B cell (primary cell): ENCODE results near the gene FGF11. TPM values are rescaled to one million over a fixed set of nuclear protein-coding genes. Genes with fewer than 3 reads are reported as not detected.

Experiments used
- ATAC-seq: fragments of 200-7000 bp; cut with Tn5 transposase; one replicate; pipeline ENCODE4 v1.10.0; 2021; ENCODE audit warnings: low read depth, mild to moderate bottlenecking, moderate number of reproducible peaks, moderate library complexity
- CTCF ChIA-PET: fragments of 350-600 bp; sonication (Branson Sonifier 250); formaldehyde crosslinking; loops from one replicate; lab custom pipeline; 2021; ENCODE audit warnings: antibody characterized with exemption, inconsistent platforms; lab: Charles Lee
- POLR2A ChIA-PET: fragments of 350-600 bp; sonication (Branson Sonifier 250); formaldehyde crosslinking; loops from one replicate; lab custom pipeline; 2021; ENCODE audit warnings: antibody characterized with exemption; lab: Charles Lee
- DNase-seq: peaks from one replicate; pipeline ENCODE4 v3.0.0; 2013
- H2AFZ ChIP-seq: 2 replicates; pipeline ENCODE4 v1.6.1; 2012; ENCODE audit warnings: mild to moderate bottlenecking, low read depth, low read length; ENCODE audit not compliant: insufficient read depth, poor library complexity, severe bottlenecking
- H3K27ac ChIP-seq, 2 donors: 1 replicate in 1 of 2; 2 replicates in 1 of 2; pipeline ENCODE4 v1.5.1; 2012 to 2013; ENCODE audit warnings: low read length in 2 of 2, mild to moderate bottlenecking in 2 of 2, moderate library complexity in 1 of 2
- H3K27me3 ChIP-seq, 4 experiments: fragments of 200-600 bp in 1 of 4; sonication (generic) in 1 of 4; replicated peaks in 1 of 4; 1 replicate in 2 of 4; 2 replicates in 2 of 4; pipeline versions ENCODE4 v1.6.1 to v1.7.0; 2013 to 2016; ENCODE audit warnings: low read length in 3 of 4, mild to moderate bottlenecking in 2 of 4, mixed read lengths in 1 of 4, moderate library complexity in 1 of 4; ENCODE audit not compliant: insufficient read depth in 4 of 4, control insufficient read depth in 3 of 4; ENCODE audit errors: control extremely low read depth in 1 of 4
- H3K36me3 ChIP-seq, 2 experiments: replicated peaks in 1 of 2; 1 replicate in 1 of 2; 2 replicates in 1 of 2; pipeline versions ENCODE4 v1.6.1 to v1.7.1; 2013; ENCODE audit warnings: low read length in 1 of 2; ENCODE audit not compliant: insufficient read depth in 2 of 2, control insufficient read depth in 1 of 2; ENCODE audit errors: control extremely low read depth in 1 of 2, extremely low read depth in 1 of 2
- H3K4me1 ChIP-seq, 2 donors: fragments of 200-600 bp in 1 of 2; sonication (generic) in 1 of 2; 1 replicate in 1 of 2; 2 replicates in 1 of 2; pipeline versions ENCODE4 v1.5.1 to v1.6.1; 2013 to 2017; ENCODE audit warnings: low read length in 2 of 2; ENCODE audit not compliant: control insufficient read depth in 2 of 2, insufficient read depth in 2 of 2
- H3K4me2 ChIP-seq: replicated peaks from 2 replicates; pipeline ENCODE3; 2012; ENCODE audit warnings: mild to moderate bottlenecking, low read depth, low read length; ENCODE audit not compliant: poor library complexity, severe bottlenecking
- H3K4me3 ChIP-seq, 5 experiments: fragments of 200-600 bp in 1 of 5; sonication (generic) in 1 of 5; 1 replicate in 3 of 5; 2 replicates in 2 of 5; pipeline versions ENCODE4 v1.5.1 to v1.7.0; 2011 to 2016; ENCODE audit warnings: low read length in 4 of 5, mild to moderate bottlenecking in 4 of 5, low read depth in 2 of 5, control low read depth in 1 of 5, moderate library complexity in 1 of 5; ENCODE audit not compliant: insufficient read depth in 1 of 5; ENCODE audit errors: control extremely low read depth in 1 of 5, extremely low read depth in 1 of 5
- H3K79me2 ChIP-seq: fragments of 200-600 bp; sonication (generic); one replicate; pipeline ENCODE4 v1.6.0; 2016; ENCODE audit warnings: low read length; ENCODE audit not compliant: control insufficient read depth, insufficient read depth
- H3K9ac ChIP-seq: fragments of 200-600 bp; sonication (generic); 2 replicates; pipeline ENCODE4 v1.6.1; 2017; ENCODE audit warnings: mild to moderate bottlenecking, low read length, moderate library complexity
- H3K9me3 ChIP-seq, 3 donors: one replicate each; pipeline versions ENCODE4 v1.6.1 to v1.7.1; 2013; ENCODE audit warnings: low read length in 2 of 3; ENCODE audit not compliant: control insufficient read depth in 2 of 3, insufficient read depth in 1 of 3; ENCODE audit errors: control extremely low read depth in 1 of 3
- H4K20me1 ChIP-seq: 2 replicates; pipeline ENCODE4 v1.6.0; 2012; ENCODE audit warnings: mild to moderate bottlenecking, low read length; ENCODE audit not compliant: insufficient read depth, control insufficient read depth, poor library complexity, severe bottlenecking
- H3K27ac Mint-ChIP-seq: one replicate; pipeline ENCODE4 v1.8.0; 2021; ENCODE audit warnings: mixed read lengths
- H3K27me3 Mint-ChIP-seq: one replicate; pipeline ENCODE4 v1.8.0; 2021; ENCODE audit warnings: mixed read lengths
- H3K4me1 Mint-ChIP-seq: one replicate; pipeline ENCODE4 v1.8.0; 2021; ENCODE audit warnings: mixed read lengths
- H3K4me3 Mint-ChIP-seq: one replicate; pipeline ENCODE4 v1.8.0; 2021; ENCODE audit warnings: mixed read lengths
- H3K9me3 Mint-ChIP-seq: one replicate; pipeline ENCODE4 v1.8.0; 2022; ENCODE audit warnings: mixed read lengths; ENCODE audit not compliant: insufficient read depth
- EZH2 ChIP-seq: IDR thresholded peaks from 2 replicates; pipeline ENCODE4 v1.6.1; 2012; ENCODE audit warnings: borderline replicate concordance, low read depth, mild to moderate bottlenecking, moderate library complexity, low read length; ENCODE audit not compliant: insufficient read depth, poor library complexity, severe bottlenecking
- WGBS: methylation state at CpG from one replicate; pipeline ENCODE4 v1.1.5; 2013; ENCODE audit warnings: missing lambda C conversion rate; ENCODE audit not compliant: insufficient coverage; 5-methylcytosine and 5-hydroxymethylcytosine counted together
- intact Hi-C: fragments of 100-400 bp; cut with micrococcal nuclease; formaldehyde crosslinking; loops from one replicate; pipeline ENCODE4 v1.10.0; 2022
- polyA plus RNA-seq: library from polyadenylated mRNA; depleted of rRNA; stranded (reverse); fragments of >200 nt; gene quantifications from 2 replicates; pipeline ENCODE4 v1.2.3, GENCODE V29; 2012
- total RNA-seq, 2 donors: library from RNA; stranded (reverse); fragments of 120-200 nt in 1 of 2; gene quantifications; 1 replicate in 1 of 2; 2 replicates in 1 of 2; pipeline versions ENCODE4 v1.2.3 to v1.2.4, GENCODE V29; 2013 to 2022
- TF ChIP-seq, protein P1 (sequence below): fragments of 200-600 bp; IDR thresholded peaks from one replicate; pipeline ENCODE4 v1.8.0; 2022; ENCODE audit warnings: antibody characterized with exemption, mild to moderate bottlenecking

Gene FGF11
- total and polyA plus RNA-seq, 2 donors (not counting 1 experiment from before 2014, with no cell fraction given), result 2.7 to 4.6 TPM

DNA sequence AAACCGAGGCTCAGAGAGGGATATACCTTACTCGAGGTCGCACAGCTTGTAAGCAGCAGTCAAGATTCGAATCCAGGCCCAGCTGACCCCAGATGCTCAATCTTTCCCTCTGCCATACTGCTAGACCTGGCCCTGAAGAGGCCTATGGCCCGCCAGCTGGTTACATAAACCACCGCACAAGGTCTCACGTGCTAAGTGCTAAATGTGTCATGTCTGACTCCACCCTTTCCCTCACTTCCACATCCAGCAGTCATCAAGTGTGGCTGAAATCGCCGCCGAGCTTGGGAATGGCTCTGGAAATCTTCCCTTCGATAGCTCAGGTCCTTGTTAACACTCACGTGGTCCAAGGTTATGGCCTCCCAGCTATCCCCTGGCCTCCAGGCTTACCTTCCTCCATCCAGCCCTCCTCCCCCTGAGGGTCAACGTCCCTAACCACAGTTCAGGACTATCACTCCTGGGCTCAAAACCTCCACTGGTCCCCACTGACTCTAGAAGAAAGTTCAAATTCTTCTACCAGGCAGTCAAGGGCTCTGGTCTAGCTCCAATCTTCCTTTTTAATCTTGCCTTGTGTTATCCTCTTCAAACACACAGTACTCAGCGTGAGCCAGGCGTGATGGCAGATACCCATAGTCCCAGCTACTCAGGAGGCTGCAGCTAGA lies 36.6 kb downstream of the FGF11 start:
- no peak overlapping the region for H2AFZ ChIP-seq
- H3K36me3 ChIP-seq, result peaks cover 0 to 3% of the 10 kb centered on the region in 2 experiments
- H4K20me1 ChIP-seq, result peaks cover 70% of the 10 kb centered on the region
- no peak overlapping the region for H3K4me3 ChIP-seq
- CTCF ChIA-PET, result interaction anchor here (0.7 to 2.5 kb wide), 6 partner anchors 9 to 41 kb away, joined by 3 to 10 read pairs (median 4); partner anchors contain the start of gene TMEM102
- intact Hi-C loops, result no loop called here
- Mint-ChIP-seq H3K27ac (peak overlapping the region; percentile 72), H3K4me1 (peaks cover 55% of the 10 kb centered on the region), H3K27me3 (no peaks in the 10 kb centered on the region), H3K4me3 (peak overlapping the region; percentile 51), H3K9me3 (no peaks in the 10 kb centered on the region)
- no peaks in the 10 kb centered on the region for H3K27me3 ChIP-seq
- POLR2A ChIA-PET, result no interaction called here
- H3K79me2 ChIP-seq, result peaks cover 89% of the 10 kb centered on the region
- peak overlapping the region in 1 of 2 donors; percentile 4 for H3K27ac ChIP-seq
- no peak overlapping the region for H3K9ac ChIP-seq
- no peak for TF ChIP-seq EZH2
- DNase-seq (no peak), ATAC-seq (no peak)
- no peak overlapping the region for H3K4me2 ChIP-seq
- WGBS, result 83% methylated on average over 15 of the region's 15 CpGs
- peaks cover 26 to 50% of the 10 kb centered on the region in 2 donors for H3K4me1 ChIP-seq
- H3K9me3 ChIP-seq, result no peaks in the 10 kb centered on the region

DNA sequence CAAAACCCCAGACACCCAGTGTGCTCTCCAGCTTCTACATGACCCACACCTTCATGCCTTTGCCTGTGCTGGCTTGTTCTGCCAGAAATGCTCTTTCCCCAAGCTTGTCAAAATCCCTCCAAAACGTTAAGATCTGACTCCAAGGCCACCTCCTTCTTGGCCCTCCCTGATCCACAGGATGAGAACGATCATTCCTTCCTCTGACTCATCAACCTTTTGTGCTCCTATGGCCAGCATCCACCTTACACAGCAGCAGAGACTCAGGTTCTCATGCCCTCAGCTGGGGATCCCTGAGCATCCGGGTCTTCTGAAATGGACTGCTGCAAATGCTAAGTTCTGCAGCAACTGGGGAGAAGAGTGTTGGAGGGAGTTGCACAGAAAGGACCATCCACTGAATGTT lies 37.2 kb downstream of the FGF11 start:
- 70% methylated on average over 3 of the region's 3 CpGs for WGBS
- Histone ChIP-seq H2AFZ (no peak overlapping the region), H3K4me3 (no peak overlapping the region), H3K36me3 (peaks cover 0 to 2% of the 10 kb centered on the region in 2 experiments), H3K27ac (no peak overlapping the region), H3K4me1 (peaks cover 26 to 46% of the 10 kb centered on the region in 2 donors), H3K79me2 (peaks cover 89% of the 10 kb centered on the region), H3K9me3 (no peaks in the 10 kb centered on the region), H4K20me1 (peaks cover 64% of the 10 kb centered on the region), H3K4me2 (no peak overlapping the region), H3K27me3 (no peaks in the 10 kb centered on the region), H3K9ac (no peak overlapping the region)
- H3K27me3 Mint-ChIP-seq, result no peaks in the 10 kb centered on the region
- H3K4me1 Mint-ChIP-seq, result peaks cover 57% of the 10 kb centered on the region
- ChIA-PET CTCF (interaction anchor here (0.7 to 2.5 kb wide), 7 partner anchors 9 to 121 kb away, joined by 3 to 10 read pairs (median 3); no protein-coding TSS in a partner anchor), POLR2A (interaction anchor here (0.7 kb wide), 1 partner anchor 10 kb away, joined by 3 read pairs; no protein-coding TSS in a partner anchor)
- H3K27ac Mint-ChIP-seq, result peak overlapping the region; percentile 72
- DNase-seq (no peak), ATAC-seq (no peak)
- intact Hi-C loops, result no loop called here
- peak overlapping the region; percentile 51 for H3K4me3 Mint-ChIP-seq
- TF ChIP-seq, protein P1, sequence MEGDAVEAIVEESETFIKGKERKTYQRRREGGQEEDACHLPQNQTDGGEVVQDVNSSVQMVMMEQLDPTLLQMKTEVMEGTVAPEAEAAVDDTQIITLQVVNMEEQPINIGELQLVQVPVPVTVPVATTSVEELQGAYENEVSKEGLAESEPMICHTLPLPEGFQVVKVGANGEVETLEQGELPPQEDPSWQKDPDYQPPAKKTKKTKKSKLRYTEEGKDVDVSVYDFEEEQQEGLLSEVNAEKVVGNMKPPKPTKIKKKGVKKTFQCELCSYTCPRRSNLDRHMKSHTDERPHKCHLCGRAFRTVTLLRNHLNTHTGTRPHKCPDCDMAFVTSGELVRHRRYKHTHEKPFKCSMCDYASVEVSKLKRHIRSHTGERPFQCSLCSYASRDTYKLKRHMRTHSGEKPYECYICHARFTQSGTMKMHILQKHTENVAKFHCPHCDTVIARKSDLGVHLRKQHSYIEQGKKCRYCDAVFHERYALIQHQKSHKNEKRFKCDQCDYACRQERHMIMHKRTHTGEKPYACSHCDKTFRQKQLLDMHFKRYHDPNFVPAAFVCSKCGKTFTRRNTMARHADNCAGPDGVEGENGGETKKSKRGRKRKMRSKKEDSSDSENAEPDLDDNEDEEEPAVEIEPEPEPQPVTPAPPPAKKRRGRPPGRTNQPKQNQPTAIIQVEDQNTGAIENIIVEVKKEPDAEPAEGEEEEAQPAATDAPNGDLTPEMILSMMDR, result no peak
- TF ChIP-seq EZH2, result no peak
- no peaks in the 10 kb centered on the region for H3K9me3 Mint-ChIP-seq
